K562 (cell line): ENCODE results near the gene DAGLA. TPM values are rescaled to one million over a fixed set of nuclear protein-coding genes. Genes with fewer than 3 reads are reported as not detected.

Experiments used
- CBX2 ChIP-seq: fragments of 200-600 bp; sonication (generic); IDR thresholded peaks from one replicate; pipeline ENCODE4 v1.6.1; 2012; ENCODE audit warnings: mild to moderate bottlenecking, low read length, inconsistent platforms; ENCODE audit not compliant: insufficient read depth, poor library complexity, severe bottlenecking
- CCNT2 ChIP-seq: IDR thresholded peaks from 2 replicates; pipeline ENCODE4 v1.6.1; 2011; ENCODE audit warnings: borderline replicate concordance, low read depth, mild to moderate bottlenecking, moderate library complexity, mixed read lengths, low read length; ENCODE audit not compliant: insufficient read length; ENCODE audit errors: extremely low read depth
- CHD4 ChIP-seq: fragments of 200-600 bp; sonication (generic); IDR thresholded peaks from 3 replicates; pipeline ENCODE4 v1.6.1; 2012; ENCODE audit warnings: low read depth, mild to moderate bottlenecking, mixed read lengths, low read length, inconsistent platforms; ENCODE audit not compliant: insufficient read depth, insufficient replicate concordance, poor library complexity, severe bottlenecking
- FOXM1 ChIP-seq, 2 experiments: fragments of 450-650 bp in 1 of 2; sonication (generic) in 1 of 2; formaldehyde crosslinking in 1 of 2; IDR thresholded peaks; 2 replicates each; pipeline versions ENCODE4 v1.6.1 to v1.9.0; 2017 to 2022; ENCODE audit warnings: low read depth in 2 of 2, mild to moderate bottlenecking in 2 of 2, missing genetic modification reagents in 1 of 2, moderate library complexity in 1 of 2
- ILF3 ChIP-seq: fragments of 450-650 bp; IDR thresholded peaks from 2 replicates; pipeline ENCODE4 v1.6.1; 2018; ENCODE audit warnings: antibody characterized with exemption, mild to moderate bottlenecking, moderate library complexity, borderline replicate concordance
- KAT2B ChIP-seq: IDR thresholded peaks from one replicate; pipeline ENCODE4 v1.6.1; 2012; ENCODE audit warnings: low read depth, mild to moderate bottlenecking, control low read depth, inconsistent platforms, low read length, moderate library complexity
- PML ChIP-seq: IDR thresholded peaks from 2 replicates; pipeline ENCODE4 v1.6.1; 2012; ENCODE audit warnings: low read length, inconsistent platforms
- RHOXF2B ChIP-seq: fragments of 250-450 bp; sonication (Bioruptor Pico); conservative IDR thresholded peaks from 2 replicates; pipeline ENCODE4 v1.5.1; 2021
- ZBTB9 ChIP-seq: fragments of 450-650 bp; formaldehyde crosslinking; IDR thresholded peaks from 2 replicates; pipeline ENCODE4 v1.4.0; 2020; ENCODE audit warnings: mild to moderate bottlenecking, moderate library complexity
- ZNF146 ChIP-seq: IDR thresholded peaks from one replicate; pipeline ENCODE4 v1.6.1; 2018; ENCODE audit warnings: missing compliant biosample characterization; ENCODE audit not compliant: unreplicated experiment
- polyA plus RNA-seq, 8 experiments: library from polyadenylated mRNA; depleted of rRNA in 4 of 8; stranded (reverse) in 5 of 8; unstranded in 3 of 8; fragments of >200 nt; fragmentation: Nextera tagmentation in 2 of 8; fragmentation: Illumina TruSeq in 1 of 8; extraction: Ambion mirVana in 2 of 8; extraction: Trizol in 1 of 8; gene quantifications; 2 replicates each; pipeline versions ENCODE4 v1.2.1 to v1.2.3, GENCODE V29; 2011 to 2014; ENCODE audit warnings: inconsistent platforms in 1 of 8, missing spikeins in 1 of 8
- total RNA-seq, 7 experiments: library from RNA; depleted of rRNA in 6 of 7; stranded (reverse); fragments of >200 nt in 6 of 7; fragmentation: Illumina TruSeq in 2 of 7; extraction: Trizol in 2 of 7; gene quantifications; 2 replicates each; pipeline versions ENCODE4 v1.2.1 to v1.2.3, GENCODE V29; 2011 to 2021; ENCODE audit warnings: low replicate concordance in 1 of 7
- TF ChIP-seq, protein P1 (sequence below): fragments of 250-450 bp; sonication (Bioruptor Pico); IDR thresholded peaks from 2 replicates; pipeline ENCODE4 v1.5.0; 2021
- TF ChIP-seq, protein P2 (sequence below): sonication (generic); formaldehyde crosslinking; IDR thresholded peaks from 2 replicates; pipeline ENCODE4 v1.8.0; 2023; ENCODE audit warnings: mild to moderate bottlenecking, missing genetic modification reagents
- TF ChIP-seq, protein P3 (sequence below): fragments of 450-650 bp; formaldehyde crosslinking; IDR thresholded peaks from 2 replicates; pipeline ENCODE4 v1.4.0; 2022; ENCODE audit warnings: mild to moderate bottlenecking, moderate library complexity
- TF ChIP-seq, protein P4 (sequence below): fragments of 250-450 bp; sonication (Bioruptor Pico); IDR thresholded peaks from 2 replicates; pipeline ENCODE4 v1.8.0; 2021; ENCODE audit warnings: moderate library complexity, mild to moderate bottlenecking, inconsistent platforms
- TF ChIP-seq, protein P5 (sequence below): IDR thresholded peaks from 2 replicates; pipeline ENCODE4 v1.6.1; 2016; ENCODE audit warnings: missing genetic modification characterization, missing compliant biosample characterization

DAGLA gene
- total and polyA plus RNA-seq, 9 of the 15 experiments (the other 6 are each of a cell fraction or from before 2014, with no cell fraction given), result 0.03 to 0.16 (median 0.04) TPM; not detected in 4

GRCh38 chr11:61749591-61750217 lies 69.5 kb downstream of the DAGLA start (continued):
- TF ChIP-seq CBX2, result no peak
- TF ChIP-seq, protein P1, sequence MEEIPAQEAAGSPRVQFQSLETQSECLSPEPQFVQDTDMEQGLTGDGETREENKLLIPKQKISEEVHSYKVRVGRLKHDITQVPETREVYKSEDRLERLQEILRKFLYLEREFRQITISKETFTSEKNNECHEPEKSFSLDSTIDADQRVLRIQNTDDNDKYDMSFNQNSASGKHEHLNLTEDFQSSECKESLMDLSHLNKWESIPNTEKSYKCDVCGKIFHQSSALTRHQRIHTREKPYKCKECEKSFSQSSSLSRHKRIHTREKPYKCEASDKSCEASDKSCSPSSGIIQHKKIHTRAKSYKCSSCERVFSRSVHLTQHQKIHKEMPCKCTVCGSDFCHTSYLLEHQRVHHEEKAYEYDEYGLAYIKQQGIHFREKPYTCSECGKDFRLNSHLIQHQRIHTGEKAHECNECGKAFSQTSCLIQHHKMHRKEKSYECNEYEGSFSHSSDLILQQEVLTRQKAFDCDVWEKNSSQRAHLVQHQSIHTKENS (CRISPR knock-in tag), result no peak
- peak; percentile 74 for TF ChIP-seq CCNT2
- TF ChIP-seq, protein P2, sequence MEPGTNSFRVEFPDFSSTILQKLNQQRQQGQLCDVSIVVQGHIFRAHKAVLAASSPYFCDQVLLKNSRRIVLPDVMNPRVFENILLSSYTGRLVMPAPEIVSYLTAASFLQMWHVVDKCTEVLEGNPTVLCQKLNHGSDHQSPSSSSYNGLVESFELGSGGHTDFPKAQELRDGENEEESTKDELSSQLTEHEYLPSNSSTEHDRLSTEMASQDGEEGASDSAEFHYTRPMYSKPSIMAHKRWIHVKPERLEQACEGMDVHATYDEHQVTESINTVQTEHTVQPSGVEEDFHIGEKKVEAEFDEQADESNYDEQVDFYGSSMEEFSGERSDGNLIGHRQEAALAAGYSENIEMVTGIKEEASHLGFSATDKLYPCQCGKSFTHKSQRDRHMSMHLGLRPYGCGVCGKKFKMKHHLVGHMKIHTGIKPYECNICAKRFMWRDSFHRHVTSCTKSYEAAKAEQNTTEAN (CRISPR knock-in tag), result no peak
- no peak for TF ChIP-seq ILF3
- TF ChIP-seq, protein P3, sequence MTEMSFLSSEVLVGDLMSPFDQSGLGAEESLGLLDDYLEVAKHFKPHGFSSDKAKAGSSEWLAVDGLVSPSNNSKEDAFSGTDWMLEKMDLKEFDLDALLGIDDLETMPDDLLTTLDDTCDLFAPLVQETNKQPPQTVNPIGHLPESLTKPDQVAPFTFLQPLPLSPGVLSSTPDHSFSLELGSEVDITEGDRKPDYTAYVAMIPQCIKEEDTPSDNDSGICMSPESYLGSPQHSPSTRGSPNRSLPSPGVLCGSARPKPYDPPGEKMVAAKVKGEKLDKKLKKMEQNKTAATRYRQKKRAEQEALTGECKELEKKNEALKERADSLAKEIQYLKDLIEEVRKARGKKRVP (CRISPR knock-in tag), result no peak
- TF ChIP-seq PML, result 0 out of 2 replicates have a peak, but pooled peaks have one; percentile 25
- TF ChIP-seq ZNF146 (CRISPR knock-in tag), result no peak
- TF ChIP-seq CHD4, result no peak
- 0 out of 2 replicates have a peak, but pooled peaks have one; percentile 21 for TF ChIP-seq FOXM1 (IDR thresholded peaks at IDR 0.05; ENCODE audit: low read depth)
- TF ChIP-seq FOXM1 (CRISPR knock-in tag; IDR thresholded peaks at IDR 0.05; ENCODE audit: low read depth), result no peak
- TF ChIP-seq ZBTB9, result no peak
- TF ChIP-seq, protein P4, sequence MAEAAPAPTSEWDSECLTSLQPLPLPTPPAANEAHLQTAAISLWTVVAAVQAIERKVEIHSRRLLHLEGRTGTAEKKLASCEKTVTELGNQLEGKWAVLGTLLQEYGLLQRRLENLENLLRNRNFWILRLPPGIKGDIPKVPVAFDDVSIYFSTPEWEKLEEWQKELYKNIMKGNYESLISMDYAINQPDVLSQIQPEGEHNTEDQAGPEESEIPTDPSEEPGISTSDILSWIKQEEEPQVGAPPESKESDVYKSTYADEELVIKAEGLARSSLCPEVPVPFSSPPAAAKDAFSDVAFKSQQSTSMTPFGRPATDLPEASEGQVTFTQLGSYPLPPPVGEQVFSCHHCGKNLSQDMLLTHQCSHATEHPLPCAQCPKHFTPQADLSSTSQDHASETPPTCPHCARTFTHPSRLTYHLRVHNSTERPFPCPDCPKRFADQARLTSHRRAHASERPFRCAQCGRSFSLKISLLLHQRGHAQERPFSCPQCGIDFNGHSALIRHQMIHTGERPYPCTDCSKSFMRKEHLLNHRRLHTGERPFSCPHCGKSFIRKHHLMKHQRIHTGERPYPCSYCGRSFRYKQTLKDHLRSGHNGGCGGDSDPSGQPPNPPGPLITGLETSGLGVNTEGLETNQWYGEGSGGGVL (CRISPR knock-in tag), result no peak
- no peak for TF ChIP-seq KAT2B
- TF ChIP-seq, protein P5, sequence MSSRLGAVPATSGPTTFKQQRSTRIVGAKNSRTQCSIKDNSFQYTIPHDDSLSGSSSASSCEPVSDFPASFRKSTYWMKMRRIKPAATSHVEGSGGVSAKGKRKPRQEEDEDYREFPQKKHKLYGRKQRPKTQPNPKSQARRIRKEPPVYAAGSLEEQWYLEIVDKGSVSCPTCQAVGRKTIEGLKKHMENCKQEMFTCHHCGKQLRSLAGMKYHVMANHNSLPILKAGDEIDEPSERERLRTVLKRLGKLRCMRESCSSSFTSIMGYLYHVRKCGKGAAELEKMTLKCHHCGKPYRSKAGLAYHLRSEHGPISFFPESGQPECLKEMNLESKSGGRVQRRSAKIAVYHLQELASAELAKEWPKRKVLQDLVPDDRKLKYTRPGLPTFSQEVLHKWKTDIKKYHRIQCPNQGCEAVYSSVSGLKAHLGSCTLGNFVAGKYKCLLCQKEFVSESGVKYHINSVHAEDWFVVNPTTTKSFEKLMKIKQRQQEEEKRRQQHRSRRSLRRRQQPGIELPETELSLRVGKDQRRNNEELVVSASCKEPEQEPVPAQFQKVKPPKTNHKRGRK (tag), result no peak
- no peak for TF ChIP-seq RHOXF2B
